Activated gamma-delta T cell treated with Interleukin-2 at 50 U/mL for 16 hours (primary cell): Measurements from ENCODE around the gene COPB2.
"Not testable (repeated sequence)": the region's sequence is repeated elsewhere in the genome, so short reads cannot be mapped to it uniquely, and the experiment has no call there.

Experiments used
- DNase-seq: peaks from one replicate; pipeline ENCODE4 v3.0.0-alpha.2; 2020

The COPB2 gene

DNA sequence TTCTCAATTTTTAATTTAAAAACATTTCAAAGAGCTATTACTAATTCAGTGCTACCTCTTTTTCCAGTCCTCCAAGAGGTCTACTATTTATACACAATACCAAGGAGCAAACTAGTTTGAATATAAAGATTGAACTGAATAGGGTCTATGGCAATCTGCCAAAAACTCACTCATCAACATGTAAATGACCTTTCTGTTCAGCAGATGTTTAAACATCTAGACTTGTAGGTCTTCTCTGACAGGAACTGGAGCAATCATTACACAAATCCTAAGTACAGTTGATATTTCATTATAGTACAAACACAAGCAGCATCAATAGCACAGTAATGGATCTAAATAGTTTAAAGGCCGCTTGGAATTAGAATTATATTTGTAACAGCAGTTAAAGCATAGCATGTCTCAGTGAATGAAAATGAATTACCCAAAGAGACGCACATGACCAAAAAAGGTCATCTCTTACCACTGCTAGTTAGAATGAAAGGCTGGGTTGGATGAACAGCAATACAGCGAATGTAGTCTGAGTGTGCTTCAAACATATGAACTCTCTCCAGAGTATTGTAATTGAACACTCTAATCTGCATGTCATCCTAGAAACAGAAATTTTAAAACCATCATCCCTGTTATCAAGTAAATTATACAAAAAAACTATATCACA is 10.7 kb downstream of the COPB2 start:
- no peak for DNase-seq

GRCh38 chr3:139377378-139377777 is 12.1 kb downstream of the COPB2 start:
- DNase-seq = no peak

DNA sequence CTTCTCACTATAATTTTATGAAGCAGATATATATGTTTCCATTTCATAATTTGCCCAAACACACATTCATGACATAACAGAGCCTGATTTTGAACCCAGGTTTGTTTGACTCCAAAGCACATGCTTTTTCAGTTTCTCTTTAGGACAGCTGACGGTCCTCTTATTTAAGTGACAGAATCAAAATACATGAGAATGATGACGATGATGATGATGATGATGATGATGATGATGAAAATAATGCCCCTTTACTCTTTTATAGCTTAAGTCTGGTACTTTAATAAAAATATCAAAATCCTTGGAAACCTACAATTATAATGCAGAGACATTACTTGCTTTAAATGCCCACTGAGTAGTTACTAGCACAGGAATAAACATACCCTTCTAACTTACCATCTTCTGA is 15.3 kb downstream of the COPB2 start:
- DNase-seq = no peak

DNA sequence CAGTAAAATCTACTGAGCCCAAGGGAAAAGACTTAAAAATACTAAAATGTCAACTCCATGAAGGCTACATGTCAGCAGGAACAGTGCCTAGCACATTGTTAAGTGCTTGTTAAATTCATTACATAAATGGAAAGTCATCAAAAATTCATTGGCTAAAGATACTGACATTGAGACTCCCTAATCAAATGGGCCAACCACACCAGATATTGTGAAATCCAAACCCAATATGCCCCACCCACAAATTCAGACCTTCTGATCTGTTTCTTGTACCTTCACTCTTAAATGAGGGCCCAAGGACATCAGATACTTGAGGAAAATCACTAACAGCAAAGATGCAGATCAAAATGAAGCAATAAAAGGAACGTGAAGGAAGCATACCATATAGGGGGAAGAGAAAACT is 24.9 kb downstream of the COPB2 start:
- no peak for DNase-seq

DNA sequence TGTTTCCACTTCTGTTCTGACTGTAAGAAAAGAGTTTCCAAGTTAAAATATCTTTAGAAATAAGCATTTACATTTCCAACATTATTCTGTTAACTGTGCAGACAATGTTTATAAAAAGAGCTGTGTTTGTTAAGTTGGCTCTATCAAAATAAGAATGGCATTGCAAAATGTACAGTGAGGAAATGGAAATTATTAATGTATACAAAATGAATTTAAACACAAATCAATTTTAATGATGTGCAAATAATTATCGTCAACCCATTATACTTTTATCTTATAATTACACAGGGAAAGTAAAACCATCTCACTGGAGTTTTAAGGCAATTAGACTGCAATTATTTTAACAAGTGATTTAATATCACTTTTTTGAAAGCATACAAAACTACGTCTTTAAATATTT is 28.2 kb downstream of the COPB2 start:
- no peak for DNase-seq

- no peak for DNase-seq
These were observed 30.4 kb downstream of the COPB2 start for GRCh38 chr3:139358841-139359562.

DNA sequence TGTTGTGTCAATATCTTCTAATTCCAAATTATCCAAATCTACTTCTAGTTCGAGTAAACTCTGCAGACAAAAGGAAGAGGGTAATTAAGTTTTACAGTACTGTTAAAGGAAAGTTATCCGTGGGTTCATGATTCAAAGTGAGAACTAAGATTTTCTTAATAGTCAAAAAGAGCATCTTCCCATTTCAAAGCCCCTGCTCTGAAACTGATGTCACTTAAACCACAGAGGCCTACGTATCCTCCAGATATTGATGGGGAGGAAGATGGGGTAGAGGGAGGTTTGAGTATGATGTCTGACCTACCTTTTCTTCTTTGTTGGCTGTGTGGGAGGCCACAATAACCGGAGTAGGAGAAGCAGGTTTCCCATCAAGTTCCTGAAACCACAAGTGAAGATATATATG is 31.5 kb downstream of the COPB2 start:
- DNase-seq = no peak

- no peak for DNase-seq
These were observed 33.6 kb downstream of the COPB2 start for GRCh38 chr3:139355891-139356290.

- DNase-seq = no peak
These were observed 34.0 kb downstream of the COPB2 start for GRCh38 chr3:139355476-139355875.

GRCh38 chr3:139354661-139355060 is 34.8 kb downstream of the COPB2 start:
- DNase-seq = no peak

- DNase-seq = no peak
These were observed 35.4 kb downstream of the COPB2 start for GRCh38 chr3:139353920-139354556.

- no peak for DNase-seq
These were observed 42.7 kb downstream of the COPB2 start for GRCh38 chr3:139346771-139347170.

GRCh38 chr3:139343895-139344856 is 45.3 kb downstream of the COPB2 start, which contains the start of gene MRPS22:
TSS of gene MRPS22 (plus strand) at chr3:139344020. CDS start at chr3:139344027, 7 bp downstream.
- peak; percentile 79 for DNase-seq

- no peak for DNase-seq
These were observed 47.4 kb downstream of the COPB2 start for GRCh38 chr3:139342054-139342453.

GRCh38 chr3:139340784-139341183 is 48.7 kb downstream of the COPB2 start:
- no peak for DNase-seq

DNA sequence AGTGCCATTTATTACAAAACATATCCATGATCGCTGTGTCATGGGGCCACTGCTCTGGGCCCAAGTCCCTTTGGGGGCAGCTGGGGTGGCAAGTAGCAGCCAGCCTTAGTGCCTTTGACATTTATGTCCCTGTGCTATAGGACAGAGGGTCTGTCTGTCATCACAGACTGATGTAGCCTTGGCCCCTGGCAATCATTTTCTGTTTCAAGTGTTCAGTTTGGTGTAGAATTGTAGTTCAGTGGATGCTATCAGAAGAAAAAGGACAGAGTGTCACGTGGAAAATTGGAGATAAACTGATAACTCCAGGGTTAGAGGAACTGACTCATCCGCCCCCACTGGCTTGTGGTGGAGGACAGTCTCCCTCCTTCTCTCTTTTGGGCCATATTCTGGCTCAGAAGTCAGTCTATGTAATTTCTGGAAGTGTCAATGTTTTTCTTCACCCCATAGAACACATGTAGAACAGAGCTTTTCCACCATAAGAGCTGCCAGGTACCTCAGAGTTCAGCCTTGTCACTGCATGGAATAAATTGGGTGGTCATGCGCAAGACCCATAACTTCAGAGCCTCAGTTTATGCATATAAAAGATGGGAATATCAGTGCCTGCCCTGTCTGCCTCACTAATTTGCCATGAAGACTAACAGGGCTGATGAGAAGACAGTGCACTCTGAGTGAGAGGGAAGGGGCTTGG is 50.1 kb downstream of the COPB2 start:
- DNase-seq = no peak

DNA sequence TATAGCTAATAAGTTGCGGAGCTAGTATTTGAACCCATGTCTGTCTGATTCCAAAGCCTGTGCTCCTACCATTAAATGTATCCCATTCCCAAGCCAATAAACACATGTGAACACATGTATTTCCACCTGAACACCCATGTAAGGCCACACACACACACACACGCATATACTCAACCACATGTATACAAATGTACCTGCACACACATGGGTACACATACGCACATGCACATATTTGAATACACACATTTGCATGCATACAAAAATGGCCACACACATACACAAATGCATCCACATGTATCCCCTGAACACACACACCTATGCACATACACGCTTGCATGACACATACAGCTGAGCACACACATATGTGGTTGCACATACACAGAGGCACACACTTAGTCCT is 51.0 kb downstream of the COPB2 start:
- no peak for DNase-seq

- DNase-seq = not testable (repeated sequence)
These were observed 54.8 kb downstream of the COPB2 start for GRCh38 chr3:139334675-139335074.

DNA sequence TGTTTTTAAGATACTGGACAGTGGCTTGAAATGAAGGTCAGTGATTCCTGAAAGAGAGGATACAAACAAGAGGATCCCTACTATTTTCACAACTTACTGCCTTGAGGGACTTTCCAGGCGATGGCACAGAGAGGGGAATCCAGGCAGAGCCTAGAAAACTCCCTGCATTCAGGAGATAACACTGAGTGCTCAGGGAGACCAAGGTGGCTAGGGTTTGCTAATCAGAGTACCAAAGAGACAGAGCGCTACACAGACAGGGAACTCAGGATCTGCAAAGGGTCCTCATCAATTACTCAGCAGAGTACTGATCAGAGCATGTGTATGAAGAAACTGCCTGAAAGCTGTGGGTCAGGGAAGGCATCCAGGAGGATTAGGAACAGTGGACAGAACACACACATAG is 57.4 kb downstream of the COPB2 start:
- no peak for DNase-seq

GRCh38 chr3:139329364-139329850 is 60.0 kb downstream of the COPB2 start:
- peak; percentile 87 for DNase-seq

DNA sequence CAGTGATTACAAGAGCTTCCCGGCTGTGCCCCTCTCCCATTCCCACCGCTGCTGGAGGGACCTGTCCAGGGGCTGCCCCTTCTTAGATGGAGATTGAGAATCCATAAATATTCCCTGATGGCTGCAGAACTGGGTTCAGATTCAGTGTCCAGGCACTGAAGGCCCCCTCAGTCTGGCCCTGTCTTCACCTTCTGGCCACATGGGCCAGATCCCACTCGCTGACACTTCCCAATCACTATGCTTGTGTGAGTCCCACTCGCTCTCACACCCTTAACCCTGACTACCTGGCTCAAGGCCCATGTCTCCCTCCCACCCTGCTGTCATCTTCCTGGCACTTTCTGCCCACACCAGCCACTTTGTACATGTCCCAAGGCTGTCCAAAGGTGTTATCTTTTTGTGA is 61.1 kb downstream of the COPB2 start:
- no peak for DNase-seq

DNA sequence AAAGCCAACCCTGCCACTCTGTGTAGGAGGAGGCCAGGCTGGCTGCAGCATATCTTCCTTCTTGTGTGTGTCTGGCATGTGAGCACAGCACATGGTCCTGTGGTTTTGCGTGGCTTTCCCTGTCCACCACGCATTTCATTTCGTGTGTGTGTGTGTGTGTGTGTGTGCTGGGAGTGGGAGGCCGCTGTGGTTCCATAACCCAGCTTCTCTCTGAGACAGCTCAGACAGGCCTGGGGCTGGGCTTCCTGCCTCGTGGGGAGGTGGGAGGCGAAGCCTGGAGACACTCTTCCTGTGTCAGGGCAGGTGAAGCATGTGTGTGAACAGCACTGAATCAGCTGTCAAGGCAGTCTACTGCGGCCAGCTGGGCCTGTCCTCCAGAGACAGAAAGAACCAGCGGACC is 61.6 kb downstream of the COPB2 start:
- no peak for DNase-seq
